WTC11 (cell line): ENCODE results near the gene SPHK2.

Experiments used
- CREB1 ChIP-seq: sonication (generic); formaldehyde crosslinking; IDR thresholded peaks from 2 replicates; pipeline ENCODE4 v1.8.0; 2023; ENCODE audit warnings: mild to moderate bottlenecking, missing genetic modification reagents
- ZNF138 ChIP-seq: sonication (generic); formaldehyde crosslinking; conservative IDR thresholded peaks from 2 replicates; pipeline ENCODE4 v1.8.1; 2022; ENCODE audit warnings: mild to moderate bottlenecking, moderate library complexity, missing genetic modification reagents
- ZNF232 ChIP-seq: sonication (generic); formaldehyde crosslinking; IDR thresholded peaks from 2 replicates; pipeline ENCODE4 v1.8.0; 2022; ENCODE audit warnings: mild to moderate bottlenecking, missing genetic modification reagents

DNA sequence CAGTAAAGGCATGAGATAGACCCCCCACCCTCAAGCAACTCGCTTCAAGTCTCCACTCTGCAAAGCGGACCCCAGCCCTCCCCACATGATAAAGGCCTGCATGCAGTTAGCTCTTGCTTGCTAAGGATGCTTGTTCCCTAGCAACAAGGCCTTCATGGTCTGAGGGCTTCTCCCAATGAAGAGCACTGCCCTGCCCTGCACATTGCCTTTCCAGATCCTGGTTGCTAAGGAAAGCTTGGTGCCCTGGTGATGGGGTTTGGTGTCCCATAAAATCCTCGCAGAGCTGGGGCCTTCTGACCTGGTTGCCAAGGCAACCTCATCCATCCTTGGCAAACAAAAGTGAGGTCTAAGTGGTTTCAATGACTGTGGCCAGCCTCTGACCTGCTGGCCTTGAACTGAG is 11.9 kb downstream of the SPHK2 start:
- TF ChIP-seq CREB1 = no peak
- TF ChIP-seq ZNF232 (CRISPR knock-in tag) = no peak
- TF ChIP-seq ZNF138 (CRISPR knock-in tag) = no peak
